HepG2 (cell line): ENCODE results near the gene RAB35. TPM values are rescaled to one million over a fixed set of nuclear protein-coding genes. Genes with fewer than 3 reads are reported as not detected.

ENCODE experiments used
- ATAC-seq: fragments of 200-7000 bp; cut with Tn5 transposase; 3 replicates; pipeline ENCODE4 v1.9.1; 2020; ENCODE audit warnings: mild to moderate bottlenecking, moderate library complexity
- BruUV-seq: library from RNA; stranded (reverse); fragments of 400-500 nt; replicated peaks from 2 replicates; lab custom pipeline; 2021; lab: Mats Ljungman, UMichigan
- CTCF ChIA-PET: fragments of 300-600 bp; formaldehyde crosslinking; extraction: SDS; loops from one replicate; lab custom pipeline; 2021; ENCODE audit warnings: low total read pairs, inconsistent platforms, low intra/inter-chr PET ratio; lab: Yijun Ruan, JAX
- POLR2A ChIA-PET: fragments of 350-600 bp; sonication (Branson Sonifier 250); formaldehyde crosslinking; loops from one replicate; lab custom pipeline; 2020; ENCODE audit warnings: antibody characterized with exemption, inconsistent platforms; lab: Yijun Ruan, JAX
- DNase-seq: peaks from one replicate; pipeline ENCODE4 v3.0.0-alpha.2; 2015; ENCODE audit warnings: low spot score
- FAIRE-seq: peaks from 3 replicates; lab custom pipeline; 2011; peaks lifted over from hg19 to GRCh38; lab: Jason Lieb, UNC
- H2AFZ ChIP-seq: one replicate; pipeline ENCODE4 v1.6.1; 2011; ENCODE audit warnings: low read length, inconsistent platforms
- H3K27ac ChIP-seq: fragments of 300-600 bp; 3 replicates; pipeline ENCODE4 v1.8.0; 2011; ENCODE audit warnings: mixed run types, mild to moderate bottlenecking, mixed read lengths, low read length, inconsistent platforms; ENCODE audit not compliant: insufficient read depth; ENCODE audit errors: extremely low read length
- H3K27me3 ChIP-seq, 2 experiments: fragments of 200-600 bp in 1 of 2; 2 replicates in 1 of 2; 3 replicates in 1 of 2; pipeline versions ENCODE4 v1.6.0 to v1.8.0; 2011; ENCODE audit warnings: low read length in 2 of 2, mild to moderate bottlenecking in 2 of 2, moderate library complexity in 2 of 2, inconsistent platforms in 1 of 2; ENCODE audit not compliant: insufficient read depth in 2 of 2, control insufficient read depth in 1 of 2
- H3K36me3 ChIP-seq, 2 experiments: fragments of 200-600 bp in 1 of 2; replicated peaks in 1 of 2; 2 replicates in 1 of 2; 3 replicates in 1 of 2; pipeline versions ENCODE4 v1.5.1 to v1.8.0; 2011; ENCODE audit warnings: low read length in 2 of 2, inconsistent platforms in 1 of 2; ENCODE audit not compliant: insufficient read depth in 2 of 2, control insufficient read depth in 1 of 2
- H3K4me1 ChIP-seq: 2 replicates; pipeline ENCODE4 v1.5.1; 2012; ENCODE audit warnings: low read length, inconsistent platforms; ENCODE audit not compliant: insufficient read depth
- H3K4me2 ChIP-seq: 2 replicates; pipeline ENCODE4 v1.6.0; 2011; ENCODE audit warnings: low read depth, low read length, inconsistent platforms
- H3K4me3 ChIP-seq, 3 experiments: fragments of 200-600 bp in 1 of 3; sonication (generic), shearing (Covaris generic) in 1 of 3; replicated peaks in 1 of 3; 2 replicates each; pipeline ENCODE4 v1.5.1; 2011 to 2016; ENCODE audit warnings: low read length in 3 of 3, inconsistent platforms in 2 of 3, low read depth in 2 of 3, mild to moderate bottlenecking in 2 of 3, control low read depth in 1 of 3, mixed read lengths in 1 of 3; ENCODE audit not compliant: insufficient read depth in 1 of 3
- H3K79me2 ChIP-seq: one replicate; pipeline ENCODE4 v1.6.1; 2011; ENCODE audit warnings: low read length, inconsistent platforms; ENCODE audit not compliant: insufficient read depth
- H3K9ac ChIP-seq: 2 replicates; pipeline ENCODE4 v1.6.0; 2011; ENCODE audit warnings: mild to moderate bottlenecking, low read depth, low read length, inconsistent platforms; ENCODE audit not compliant: insufficient read depth
- H3K9me3 ChIP-seq: 2 replicates; pipeline ENCODE4 v1.5.1; 2012; ENCODE audit warnings: mild to moderate bottlenecking, low read length
- H4K20me1 ChIP-seq: 2 replicates; pipeline ENCODE4 v1.6.0; 2011; ENCODE audit warnings: inconsistent platforms, mild to moderate bottlenecking, low read length, moderate library complexity; ENCODE audit not compliant: insufficient read depth
- AGO2 ChIP-seq: fragments of 200-400 bp; formaldehyde crosslinking; optimal IDR thresholded peaks from 2 replicates; pipeline ENCODE3; 2017; ENCODE audit warnings: mild to moderate bottlenecking, low read depth, low read length, moderate library complexity
- ATF1 ChIP-seq: IDR thresholded peaks from 2 replicates; pipeline ENCODE4 v1.6.1; 2016; ENCODE audit warnings: mild to moderate bottlenecking, control low read depth
- NPAS2 ChIP-seq: sonication (generic); formaldehyde crosslinking; IDR thresholded peaks from 2 replicates; pipeline ENCODE4 v1.8.0; 2022; ENCODE audit warnings: mild to moderate bottlenecking, missing genetic modification reagents, borderline replicate concordance
- RBM22 ChIP-seq: fragments of 200-400 bp; formaldehyde crosslinking; optimal IDR thresholded peaks from 2 replicates; pipeline ENCODE3; 2017; ENCODE audit warnings: mild to moderate bottlenecking, low read length, moderate library complexity
- ZBTB7A ChIP-seq: sonication (generic); formaldehyde crosslinking; IDR thresholded peaks from 2 replicates; pipeline ENCODE4 v1.8.0; 2022; ENCODE audit warnings: mild to moderate bottlenecking, missing genetic modification reagents
- ZNF737 ChIP-seq: sonication (generic); formaldehyde crosslinking; IDR thresholded peaks from 2 replicates; pipeline ENCODE4 v1.5.0; 2020; ENCODE audit warnings: missing genetic modification reagents, mild to moderate bottlenecking, borderline replicate concordance
- WGBS: methylation state at CpG from one replicate; pipeline ENCODE4 v1.1.6; 2017; ENCODE audit warnings: low lambda C conversion rate; 5-methylcytosine and 5-hydroxymethylcytosine counted together
- in situ Hi-C: cut with HindIII; loops from 2 replicates; pipeline ENCODE4 v1.10.0; 2017; ENCODE audit warnings: low pct_unique_long_range_greater_than_20kb; ENCODE audit not compliant: extremely low pct_ligation_motif_present
- intact Hi-C: fragments of 100-400 bp; cut with micrococcal nuclease; formaldehyde crosslinking; loops from one replicate; pipeline ENCODE4 v1.10.0; 2022; ENCODE audit not compliant: unreplicated experiment
- polyA plus RNA-seq, 8 experiments: library from polyadenylated mRNA; depleted of rRNA in 3 of 8; stranded (reverse) in 7 of 8; unstranded in 1 of 8; fragments of >200 nt; fragmentation: Illumina TruSeq in 4 of 8; extraction: Trizol in 4 of 8; gene quantifications; 2 replicates each; pipeline versions ENCODE4 v1.2.1 to v1.2.3, GENCODE V29; 2011 to 2016; ENCODE audit warnings: low read depth in 4 of 8, missing spikeins in 1 of 8, mixed read lengths in 1 of 8; ENCODE audit not compliant: insufficient read depth in 1 of 8
- total RNA-seq, 5 experiments: library from RNA; depleted of rRNA; stranded (reverse); fragments of >200 nt; fragmentation: Illumina TruSeq; extraction: Trizol; gene quantifications; 2 replicates each; pipeline ENCODE4 v1.2.3, GENCODE V29; 2016; ENCODE audit warnings: low read depth in 1 of 5

The RAB35 gene
- total and polyA plus RNA-seq, 2 of the 13 experiments (the other 11 are each of a cell fraction or from before 2014, with no cell fraction given): 25.2 to 29.1 TPM

GRCh38 chr12:120145164-120145563 lies 28.6 kb upstream of the RAB35 start:
- no peak overlapping the region for H3K9ac ChIP-seq
- FAIRE-seq: no peak
- H3K27me3 ChIP-seq: no peaks in the 10 kb centered on the region
- H3K27ac ChIP-seq: no peak overlapping the region
- no peak overlapping the region for H3K4me2 ChIP-seq
- 0 out of 2 replicates have a peak, but pooled peaks cover 5% of the 10 kb centered on the region for H3K4me1 ChIP-seq
- POLR2A ChIA-PET: no interaction called here
- no TSS peak for BruUV-seq
- no peaks in the 10 kb centered on the region for H3K9me3 ChIP-seq
- CTCF ChIA-PET: no interaction called here
- H4K20me1 ChIP-seq: no peaks in the 10 kb centered on the region; the same call in 1 of the 2 replicates
- no peak overlapping the region for H2AFZ ChIP-seq
- no peak for DNase-seq
- ATAC-seq: no peak
- in situ Hi-C loops (no loop called here), intact Hi-C loops (no loop called here)
- no peaks in the 10 kb centered on the region for H3K79me2 ChIP-seq
- peaks cover 62 to 87% of the 10 kb centered on the region in 2 experiments for H3K36me3 ChIP-seq
- no peak for TF ChIP-seq ZBTB7A (CRISPR knock-in tag)
- TF ChIP-seq RBM22: peak; percentile 44
- peak; percentile 64 for TF ChIP-seq AGO2
- TF ChIP-seq ZNF737 (CRISPR knock-in tag): no peak
- WGBS: 100% methylated on average over 7 of the region's 8 CpGs
- H3K4me3 ChIP-seq: no peak overlapping the region

- FAIRE-seq (no peak), DNase-seq (no peak), ATAC-seq (no peak; the same call in 2 of the 3 replicates)
- POLR2A ChIA-PET: no interaction called here
- H4K20me1 ChIP-seq: no peaks in the 10 kb centered on the region; the same call in 1 of the 2 replicates
- H3K4me1 ChIP-seq: 0 out of 2 replicates have a peak, but pooled peaks cover 5% of the 10 kb centered on the region
- no peak overlapping the region for H3K27ac ChIP-seq
- H2AFZ ChIP-seq: no peak overlapping the region
- 97% methylated on average over 9 of the region's 11 CpGs for WGBS
- H3K27me3 ChIP-seq: no peaks in the 10 kb centered on the region
- H3K79me2 ChIP-seq: no peaks in the 10 kb centered on the region
- no TSS peak for BruUV-seq
- peaks cover 62 to 87% of the 10 kb centered on the region in 2 experiments for H3K36me3 ChIP-seq
- H3K4me3 ChIP-seq: no peak overlapping the region
- in situ Hi-C loops: no loop called here
- no peak overlapping the region for H3K9ac ChIP-seq
- intact Hi-C loops: no loop called here
- H3K9me3 ChIP-seq: no peaks in the 10 kb centered on the region
- peak; percentile 30 for TF ChIP-seq AGO2
- no peak for TF ChIP-seq NPAS2 (CRISPR knock-in tag)
- TF ChIP-seq ATF1: no peak
- H3K4me2 ChIP-seq: no peak overlapping the region
- CTCF ChIA-PET: no interaction called here
Measured at GRCh38 chr12:120144215-120144614, 27.7 kb upstream of the RAB35 start.
